NCI-H82 treated with DMSO at 0.1 percent for 48 hours (cell line): Measurements from ENCODE around the gene PLAGL2.
A peak's percentile ranks its signal among the peaks of the same experiment; 100 is the strongest.
"Not testable (repeated sequence)": the region's sequence is repeated elsewhere in the genome, so short reads cannot be mapped to it uniquely, and the experiment has no call there.

Source experiments
- DNase-seq: peaks from one replicate; lab custom pipeline; 2025; ENCODE audit not compliant: unreplicated experiment; lab: John Stamatoyannopoulos, UW

The PLAGL2 gene

GRCh38 chr20:32207626-32208498 lies at the start of gene PLAGL2, which contains the start of gene POFUT1:
Gene PLAGL2 (minus strand): TSS chr20:32207743. CDS start chr20:32202178, 5,565 bp downstream.
Gene POFUT1 (plus strand): TSS chr20:32207880. CDS start chr20:32207942, 62 bp downstream.
- DNase-seq: peak; percentile 13

GRCh38 chr20:32252189-32252588 lies 44.6 kb upstream of the PLAGL2 start:
- DNase-seq: no peak

GRCh38 chr20:32251470-32251869 lies 43.9 kb upstream of the PLAGL2 start:
- no peak for DNase-seq

GRCh38 chr20:32249030-32249738 lies 41.6 kb upstream of the PLAGL2 start:
- DNase-seq: no peak

GRCh38 chr20:32248043-32248442 lies 40.5 kb upstream of the PLAGL2 start:
- DNase-seq: no peak

GRCh38 chr20:32246208-32246607 lies 38.7 kb upstream of the PLAGL2 start:
- not testable (repeated sequence) for DNase-seq

GRCh38 chr20:32244959-32245358 lies 37.4 kb upstream of the PLAGL2 start:
- DNase-seq: no peak

- no peak for DNase-seq
Measured at GRCh38 chr20:32244150-32244823, 36.7 kb upstream of the PLAGL2 start.

- DNase-seq: peak; percentile 26
Measured at GRCh38 chr20:32241807-32242206, 34.3 kb upstream of the PLAGL2 start.

GRCh38 chr20:32240205-32240604 lies 32.7 kb upstream of the PLAGL2 start:
- no peak for DNase-seq

- no peak for DNase-seq
Measured at GRCh38 chr20:32238483-32239425, 31.2 kb upstream of the PLAGL2 start.

GRCh38 chr20:32237419-32237818 lies 29.9 kb upstream of the PLAGL2 start:
- no peak for DNase-seq

- DNase-seq: no peak
Measured at GRCh38 chr20:32236819-32237218, 29.3 kb upstream of the PLAGL2 start.

GRCh38 chr20:32236048-32236533 lies 28.5 kb upstream of the PLAGL2 start:
- no peak for DNase-seq

- no peak for DNase-seq
Measured at GRCh38 chr20:32235331-32236047, 27.9 kb upstream of the PLAGL2 start.

- no peak for DNase-seq
Measured at GRCh38 chr20:32234135-32234808, 26.7 kb upstream of the PLAGL2 start.

GRCh38 chr20:32233286-32233685 lies 25.7 kb upstream of the PLAGL2 start:
- DNase-seq: no peak

- no peak for DNase-seq
Measured at GRCh38 chr20:32232326-32232886, 24.9 kb upstream of the PLAGL2 start.

GRCh38 chr20:32231847-32232246 lies 24.3 kb upstream of the PLAGL2 start:
- no peak for DNase-seq
